WTC11 (cell line): ENCODE results near the gene OLFM1. TPM values are rescaled to one million over a fixed set of nuclear protein-coding genes. Genes with fewer than 3 reads are reported as not detected.

Experiments
- ATAC-seq: fragments of 200-7000 bp; cut with Tn5 transposase; 2 replicates; pipeline ENCODE4 v1.10.0; 2021; ENCODE audit warnings: mild to moderate bottlenecking, moderate library complexity
- CTCF ChIA-PET: fragments of 300-600 bp; sonication (Branson Sonifier 250); formaldehyde crosslinking; loops from one replicate; lab custom pipeline; 2021; ENCODE audit warnings: antibody characterized with exemption; lab: Charles Lee
- POLR2A ChIA-PET: fragments of 350-600 bp; sonication (Branson Sonifier 250); formaldehyde crosslinking; loops from one replicate; lab custom pipeline; 2021; ENCODE audit warnings: antibody characterized with exemption; lab: Charles Lee
- DNase-seq: peaks from one replicate; pipeline ENCODE4 v3.0.0; 2021; ENCODE audit warnings: low spot score
- H3K27ac Mint-ChIP-seq: 2 replicates; pipeline ENCODE4 v1.8.0; 2021; ENCODE audit warnings: mixed read lengths
- H3K27me3 Mint-ChIP-seq: 2 replicates; pipeline ENCODE4 v1.8.0; 2021; ENCODE audit warnings: low read depth, mild to moderate bottlenecking, moderate library complexity, mixed read lengths
- H3K36me3 Mint-ChIP-seq: 2 replicates; pipeline ENCODE4 v1.8.0; 2021; ENCODE audit warnings: mixed read lengths
- H3K4me1 Mint-ChIP-seq: 2 replicates; pipeline ENCODE4 v1.8.0; 2022; ENCODE audit warnings: mixed read lengths
- H3K4me3 Mint-ChIP-seq: 2 replicates; pipeline ENCODE4 v1.8.0; 2021; ENCODE audit warnings: mild to moderate bottlenecking, moderate library complexity, mixed read lengths
- H3K9me3 Mint-ChIP-seq: 2 replicates; pipeline ENCODE4 v1.8.0; 2021; ENCODE audit warnings: mixed read lengths
- FOXK1 ChIP-seq: sonication (generic); formaldehyde crosslinking; IDR thresholded peaks from 2 replicates; pipeline ENCODE4 v1.8.0; 2022; ENCODE audit warnings: mild to moderate bottlenecking, moderate library complexity, missing genetic modification reagents
- FOXP1 ChIP-seq: sonication (generic); formaldehyde crosslinking; IDR thresholded peaks from 2 replicates; pipeline ENCODE4 v1.8.0; 2022; ENCODE audit warnings: missing genetic modification reagents, mild to moderate bottlenecking, moderate library complexity, borderline replicate concordance
- GTF2I ChIP-seq: fragments of 250-450 bp; sonication (Bioruptor Pico); conservative IDR thresholded peaks from 2 replicates; pipeline ENCODE4 v1.4.0; 2021; ENCODE audit warnings: mild to moderate bottlenecking
- JUN ChIP-seq: sonication (generic); formaldehyde crosslinking; IDR thresholded peaks from 2 replicates; pipeline ENCODE4 v1.8.0; 2023; ENCODE audit warnings: mild to moderate bottlenecking, missing genetic modification reagents
- NR1H2 ChIP-seq: sonication (generic); formaldehyde crosslinking; IDR thresholded peaks from 2 replicates; pipeline ENCODE4 v1.9.0; 2021; ENCODE audit warnings: mild to moderate bottlenecking, moderate library complexity, missing genetic modification reagents
- PRRX2 ChIP-seq: fragments of 250-450 bp; sonication (Bioruptor Pico); IDR thresholded peaks from 2 replicates; pipeline ENCODE4 v1.8.0; 2021; ENCODE audit warnings: mild to moderate bottlenecking
- TEAD4 ChIP-seq: sonication (generic); formaldehyde crosslinking; IDR thresholded peaks from 2 replicates; pipeline ENCODE4 v1.8.0; 2022; ENCODE audit warnings: mild to moderate bottlenecking, missing genetic modification reagents
- ZNF138 ChIP-seq: sonication (generic); formaldehyde crosslinking; conservative IDR thresholded peaks from 2 replicates; pipeline ENCODE4 v1.8.1; 2022; ENCODE audit warnings: mild to moderate bottlenecking, moderate library complexity, missing genetic modification reagents
- ZNF219 ChIP-seq: sonication (generic); formaldehyde crosslinking; IDR thresholded peaks from 2 replicates; pipeline ENCODE4 v1.8.0; 2023; ENCODE audit warnings: missing genetic modification reagents, mild to moderate bottlenecking, borderline replicate concordance
- total RNA-seq: library from RNA; stranded (reverse); gene quantifications from 3 replicates; pipeline ENCODE4 v1.2.3, GENCODE V29; 2021
- TF ChIP-seq, protein P1 (sequence below): fragments of 250-450 bp; sonication (Bioruptor Pico); IDR thresholded peaks from 2 replicates; pipeline ENCODE4 v1.9.0; 2021; ENCODE audit warnings: mild to moderate bottlenecking
- TF ChIP-seq, protein P2 (sequence below): fragments of 200-600 bp; IDR thresholded peaks from 2 replicates; pipeline ENCODE4 v1.8.0; 2022; ENCODE audit warnings: antibody characterized with exemption
- TF ChIP-seq, protein P3 (sequence below): sonication (generic); formaldehyde crosslinking; IDR thresholded peaks from 2 replicates; pipeline ENCODE4 v1.8.1; 2022; ENCODE audit warnings: mild to moderate bottlenecking, missing genetic modification reagents, moderate library complexity, borderline replicate concordance
- TF ChIP-seq, protein P4 (sequence below): fragments of 250-450 bp; sonication (Bioruptor Pico); IDR thresholded peaks from 2 replicates; pipeline ENCODE4 v1.9.0; 2021; ENCODE audit warnings: mild to moderate bottlenecking
- TF ChIP-seq, protein P5 (sequence below): sonication (generic); formaldehyde crosslinking; IDR thresholded peaks from 2 replicates; pipeline ENCODE4 v1.8.0; 2022; ENCODE audit warnings: mild to moderate bottlenecking, missing genetic modification reagents
- TF ChIP-seq, protein P6 (sequence below): sonication (generic); formaldehyde crosslinking; IDR thresholded peaks from 2 replicates; pipeline ENCODE4 v1.8.0; 2022; ENCODE audit warnings: mild to moderate bottlenecking, missing genetic modification reagents
- TF ChIP-seq, protein P7 (sequence below): sonication (generic); formaldehyde crosslinking; IDR thresholded peaks from 2 replicates; pipeline ENCODE4 v1.8.0; 2022; ENCODE audit warnings: mild to moderate bottlenecking, missing genetic modification reagents
- TF ChIP-seq, protein P8 (sequence below): sonication (generic); formaldehyde crosslinking; IDR thresholded peaks from 2 replicates; pipeline ENCODE4 v1.8.1; 2022; ENCODE audit warnings: missing genetic modification reagents, borderline replicate concordance

The OLFM1 gene
- total RNA-seq, 1 experiment from 2014 or later, result 37.6 TPM

DNA sequence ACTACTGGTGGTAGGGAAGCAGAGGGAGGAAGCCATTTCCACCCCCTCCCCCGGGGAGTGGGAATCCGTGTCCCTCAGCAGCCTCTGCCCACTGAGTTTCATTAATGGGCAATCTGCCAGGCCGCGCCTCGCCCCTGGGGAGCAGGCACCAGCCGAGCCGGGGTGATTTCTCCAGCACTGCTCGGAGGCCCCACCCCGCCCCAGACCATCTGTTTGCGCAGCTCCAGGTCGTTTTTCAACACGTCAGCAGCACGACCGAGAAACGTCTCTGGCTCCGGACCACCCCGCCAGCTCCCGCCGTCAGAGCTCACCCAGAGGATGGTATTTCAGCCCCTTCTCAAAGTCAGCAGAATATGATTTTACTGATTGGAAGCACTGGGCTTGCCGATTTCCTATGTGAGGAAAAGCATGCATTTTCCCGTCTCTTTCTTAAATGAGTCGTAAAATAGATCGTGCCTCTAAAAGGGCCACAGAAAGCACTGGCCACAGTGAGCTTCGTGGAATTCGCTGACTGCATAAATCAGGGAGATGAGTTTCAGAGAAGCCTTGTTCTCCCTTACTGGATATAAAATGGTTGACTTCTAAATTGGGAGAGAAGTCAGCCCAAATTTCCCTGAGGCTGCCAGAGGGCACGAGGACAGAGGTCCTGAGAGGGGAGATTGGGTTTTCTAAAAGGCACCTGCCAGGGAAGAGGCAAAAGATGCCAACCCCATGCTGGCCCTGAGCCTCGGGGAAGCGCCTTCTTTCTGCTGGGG lies 47.0 kb downstream of the OLFM1 start (continued):
- TF ChIP-seq, protein P1, sequence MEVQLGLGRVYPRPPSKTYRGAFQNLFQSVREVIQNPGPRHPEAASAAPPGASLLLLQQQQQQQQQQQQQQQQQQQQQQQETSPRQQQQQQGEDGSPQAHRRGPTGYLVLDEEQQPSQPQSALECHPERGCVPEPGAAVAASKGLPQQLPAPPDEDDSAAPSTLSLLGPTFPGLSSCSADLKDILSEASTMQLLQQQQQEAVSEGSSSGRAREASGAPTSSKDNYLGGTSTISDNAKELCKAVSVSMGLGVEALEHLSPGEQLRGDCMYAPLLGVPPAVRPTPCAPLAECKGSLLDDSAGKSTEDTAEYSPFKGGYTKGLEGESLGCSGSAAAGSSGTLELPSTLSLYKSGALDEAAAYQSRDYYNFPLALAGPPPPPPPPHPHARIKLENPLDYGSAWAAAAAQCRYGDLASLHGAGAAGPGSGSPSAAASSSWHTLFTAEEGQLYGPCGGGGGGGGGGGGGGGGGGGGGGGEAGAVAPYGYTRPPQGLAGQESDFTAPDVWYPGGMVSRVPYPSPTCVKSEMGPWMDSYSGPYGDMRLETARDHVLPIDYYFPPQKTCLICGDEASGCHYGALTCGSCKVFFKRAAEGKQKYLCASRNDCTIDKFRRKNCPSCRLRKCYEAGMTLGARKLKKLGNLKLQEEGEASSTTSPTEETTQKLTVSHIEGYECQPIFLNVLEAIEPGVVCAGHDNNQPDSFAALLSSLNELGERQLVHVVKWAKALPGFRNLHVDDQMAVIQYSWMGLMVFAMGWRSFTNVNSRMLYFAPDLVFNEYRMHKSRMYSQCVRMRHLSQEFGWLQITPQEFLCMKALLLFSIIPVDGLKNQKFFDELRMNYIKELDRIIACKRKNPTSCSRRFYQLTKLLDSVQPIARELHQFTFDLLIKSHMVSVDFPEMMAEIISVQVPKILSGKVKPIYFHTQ (CRISPR knock-in tag), result no peak
- TF ChIP-seq, protein P2, sequence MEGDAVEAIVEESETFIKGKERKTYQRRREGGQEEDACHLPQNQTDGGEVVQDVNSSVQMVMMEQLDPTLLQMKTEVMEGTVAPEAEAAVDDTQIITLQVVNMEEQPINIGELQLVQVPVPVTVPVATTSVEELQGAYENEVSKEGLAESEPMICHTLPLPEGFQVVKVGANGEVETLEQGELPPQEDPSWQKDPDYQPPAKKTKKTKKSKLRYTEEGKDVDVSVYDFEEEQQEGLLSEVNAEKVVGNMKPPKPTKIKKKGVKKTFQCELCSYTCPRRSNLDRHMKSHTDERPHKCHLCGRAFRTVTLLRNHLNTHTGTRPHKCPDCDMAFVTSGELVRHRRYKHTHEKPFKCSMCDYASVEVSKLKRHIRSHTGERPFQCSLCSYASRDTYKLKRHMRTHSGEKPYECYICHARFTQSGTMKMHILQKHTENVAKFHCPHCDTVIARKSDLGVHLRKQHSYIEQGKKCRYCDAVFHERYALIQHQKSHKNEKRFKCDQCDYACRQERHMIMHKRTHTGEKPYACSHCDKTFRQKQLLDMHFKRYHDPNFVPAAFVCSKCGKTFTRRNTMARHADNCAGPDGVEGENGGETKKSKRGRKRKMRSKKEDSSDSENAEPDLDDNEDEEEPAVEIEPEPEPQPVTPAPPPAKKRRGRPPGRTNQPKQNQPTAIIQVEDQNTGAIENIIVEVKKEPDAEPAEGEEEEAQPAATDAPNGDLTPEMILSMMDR, result no peak
- TF ChIP-seq JUN (CRISPR knock-in tag) (no peak), ZNF138 (CRISPR knock-in tag) (no peak), NR1H2 (CRISPR knock-in tag) (no peak)
- TF ChIP-seq, protein P3, sequence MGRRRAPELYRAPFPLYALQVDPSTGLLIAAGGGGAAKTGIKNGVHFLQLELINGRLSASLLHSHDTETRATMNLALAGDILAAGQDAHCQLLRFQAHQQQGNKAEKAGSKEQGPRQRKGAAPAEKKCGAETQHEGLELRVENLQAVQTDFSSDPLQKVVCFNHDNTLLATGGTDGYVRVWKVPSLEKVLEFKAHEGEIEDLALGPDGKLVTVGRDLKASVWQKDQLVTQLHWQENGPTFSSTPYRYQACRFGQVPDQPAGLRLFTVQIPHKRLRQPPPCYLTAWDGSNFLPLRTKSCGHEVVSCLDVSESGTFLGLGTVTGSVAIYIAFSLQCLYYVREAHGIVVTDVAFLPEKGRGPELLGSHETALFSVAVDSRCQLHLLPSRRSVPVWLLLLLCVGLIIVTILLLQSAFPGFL, result no peak

DNA sequence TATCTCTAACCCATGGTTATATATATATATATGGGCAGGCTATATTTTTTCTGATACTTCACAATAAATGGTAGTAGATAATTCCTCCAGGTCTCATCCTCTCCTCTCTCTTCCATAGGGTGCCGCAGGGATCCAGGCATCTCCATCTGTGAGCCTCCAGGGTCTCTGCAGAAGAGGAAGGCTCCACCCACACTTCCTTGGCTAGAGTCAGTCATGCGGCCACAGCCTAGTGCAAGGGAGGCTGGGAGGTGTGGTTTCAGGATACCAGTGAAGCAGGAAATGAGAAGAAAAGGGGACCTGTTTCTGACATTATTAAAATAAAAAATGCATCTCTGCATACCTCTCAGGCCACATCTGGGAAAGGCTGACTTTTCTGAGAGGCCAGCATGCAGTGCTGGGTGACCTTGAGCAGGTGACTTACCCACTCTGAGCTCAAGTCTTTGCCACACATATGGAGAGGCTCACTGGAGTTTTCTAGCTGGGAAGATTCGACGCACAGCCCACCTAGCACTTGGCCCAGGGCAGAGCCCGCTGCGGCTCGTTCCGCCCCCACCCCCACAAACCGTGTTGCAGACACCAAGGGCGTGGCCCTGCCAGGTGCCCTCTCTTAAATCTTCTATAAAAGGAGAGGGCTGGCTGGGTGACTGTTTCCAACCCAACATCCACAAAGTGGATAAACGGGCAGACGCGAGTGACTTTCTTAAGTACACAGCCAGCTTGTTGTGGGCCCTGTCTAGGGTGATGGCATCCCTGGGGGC lies 47.9 kb downstream of the OLFM1 start:
- Mint-ChIP-seq H3K9me3 (peaks cover 20% of the 10 kb centered on the region), H3K4me3 (no peak overlapping the region), H3K36me3 (peaks cover 5% of the 10 kb centered on the region), H3K4me1 (peaks cover 16% of the 10 kb centered on the region), H3K27me3 (no peaks in the 10 kb centered on the region; the same call in 1 of the 2 replicates), H3K27ac (no peak overlapping the region)
- POLR2A ChIA-PET, result no interaction called here
- peak; percentile 15; the same call in 1 of the 2 replicates for TF ChIP-seq FOXP1 (CRISPR knock-in tag)
- TF ChIP-seq, protein P3, result no peak
- TF ChIP-seq, protein P4, sequence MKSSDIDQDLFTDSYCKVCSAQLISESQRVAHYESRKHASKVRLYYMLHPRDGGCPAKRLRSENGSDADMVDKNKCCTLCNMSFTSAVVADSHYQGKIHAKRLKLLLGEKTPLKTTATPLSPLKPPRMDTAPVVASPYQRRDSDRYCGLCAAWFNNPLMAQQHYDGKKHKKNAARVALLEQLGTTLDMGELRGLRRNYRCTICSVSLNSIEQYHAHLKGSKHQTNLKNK (CRISPR knock-in tag), result no peak
- no peak for TF ChIP-seq GTF2I (CRISPR knock-in tag)
- TF ChIP-seq TEAD4 (CRISPR knock-in tag), result no peak
- no peak for ATAC-seq
- CTCF ChIA-PET, result no interaction called here
- DNase-seq, result no peak

DNA sequence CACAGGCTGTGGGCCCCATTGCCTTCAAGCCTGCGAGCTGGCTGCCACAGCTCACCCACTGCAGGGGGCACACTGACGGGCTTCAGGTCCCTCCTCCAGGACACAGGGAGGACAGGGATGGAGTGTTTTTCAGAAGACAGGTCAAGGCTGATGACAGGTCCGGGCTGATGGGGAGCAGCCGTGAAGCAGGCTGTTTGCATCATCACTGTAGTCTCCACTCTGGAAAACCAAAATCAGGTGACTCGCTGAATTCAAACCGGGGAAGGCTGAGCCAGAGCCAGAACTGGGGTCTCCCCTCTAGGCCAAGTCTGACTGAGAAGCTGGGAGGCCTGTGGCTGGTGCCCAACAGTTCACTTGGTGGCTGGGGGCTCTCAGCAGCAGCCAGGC lies 48.5 kb downstream of the OLFM1 start:
- no peak for DNase-seq
- Mint-ChIP-seq H3K4me3 (no peak overlapping the region), H3K27ac (no peak overlapping the region), H3K36me3 (peaks cover 3% of the 10 kb centered on the region; the same call in 1 of the 2 replicates), H3K27me3 (no peaks in the 10 kb centered on the region; the same call in 1 of the 2 replicates), H3K4me1 (peaks cover 16% of the 10 kb centered on the region), H3K9me3 (peaks cover 18% of the 10 kb centered on the region)
- ChIA-PET CTCF (no interaction called here), POLR2A (no interaction called here)
- ATAC-seq, result no peak
- TF ChIP-seq, protein P5, sequence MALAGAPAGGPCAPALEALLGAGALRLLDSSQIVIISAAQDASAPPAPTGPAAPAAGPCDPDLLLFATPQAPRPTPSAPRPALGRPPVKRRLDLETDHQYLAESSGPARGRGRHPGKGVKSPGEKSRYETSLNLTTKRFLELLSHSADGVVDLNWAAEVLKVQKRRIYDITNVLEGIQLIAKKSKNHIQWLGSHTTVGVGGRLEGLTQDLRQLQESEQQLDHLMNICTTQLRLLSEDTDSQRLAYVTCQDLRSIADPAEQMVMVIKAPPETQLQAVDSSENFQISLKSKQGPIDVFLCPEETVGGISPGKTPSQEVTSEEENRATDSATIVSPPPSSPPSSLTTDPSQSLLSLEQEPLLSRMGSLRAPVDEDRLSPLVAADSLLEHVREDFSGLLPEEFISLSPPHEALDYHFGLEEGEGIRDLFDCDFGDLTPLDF, result no peak
- no peak for TF ChIP-seq PRRX2
- TF ChIP-seq, protein P6, sequence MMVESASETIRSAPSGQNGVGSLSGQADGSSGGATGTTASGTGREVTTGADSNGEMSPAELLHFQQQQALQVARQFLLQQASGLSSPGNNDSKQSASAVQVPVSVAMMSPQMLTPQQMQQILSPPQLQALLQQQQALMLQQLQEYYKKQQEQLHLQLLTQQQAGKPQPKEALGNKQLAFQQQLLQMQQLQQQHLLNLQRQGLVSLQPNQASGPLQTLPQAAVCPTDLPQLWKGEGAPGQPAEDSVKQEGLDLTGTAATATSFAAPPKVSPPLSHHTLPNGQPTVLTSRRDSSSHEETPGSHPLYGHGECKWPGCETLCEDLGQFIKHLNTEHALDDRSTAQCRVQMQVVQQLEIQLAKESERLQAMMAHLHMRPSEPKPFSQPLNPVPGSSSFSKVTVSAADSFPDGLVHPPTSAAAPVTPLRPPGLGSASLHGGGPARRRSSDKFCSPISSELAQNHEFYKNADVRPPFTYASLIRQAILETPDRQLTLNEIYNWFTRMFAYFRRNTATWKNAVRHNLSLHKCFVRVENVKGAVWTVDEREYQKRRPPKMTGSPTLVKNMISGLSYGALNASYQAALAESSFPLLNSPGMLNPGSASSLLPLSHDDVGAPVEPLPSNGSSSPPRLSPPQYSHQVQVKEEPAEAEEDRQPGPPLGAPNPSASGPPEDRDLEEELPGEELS (CRISPR knock-in tag), result no peak
- TF ChIP-seq, protein P7, sequence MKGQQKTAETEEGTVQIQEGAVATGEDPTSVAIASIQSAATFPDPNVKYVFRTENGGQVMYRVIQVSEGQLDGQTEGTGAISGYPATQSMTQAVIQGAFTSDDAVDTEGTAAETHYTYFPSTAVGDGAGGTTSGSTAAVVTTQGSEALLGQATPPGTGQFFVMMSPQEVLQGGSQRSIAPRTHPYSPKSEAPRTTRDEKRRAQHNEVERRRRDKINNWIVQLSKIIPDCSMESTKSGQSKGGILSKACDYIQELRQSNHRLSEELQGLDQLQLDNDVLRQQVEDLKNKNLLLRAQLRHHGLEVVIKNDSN (CRISPR knock-in tag), result no peak
- TF ChIP-seq, protein P8, sequence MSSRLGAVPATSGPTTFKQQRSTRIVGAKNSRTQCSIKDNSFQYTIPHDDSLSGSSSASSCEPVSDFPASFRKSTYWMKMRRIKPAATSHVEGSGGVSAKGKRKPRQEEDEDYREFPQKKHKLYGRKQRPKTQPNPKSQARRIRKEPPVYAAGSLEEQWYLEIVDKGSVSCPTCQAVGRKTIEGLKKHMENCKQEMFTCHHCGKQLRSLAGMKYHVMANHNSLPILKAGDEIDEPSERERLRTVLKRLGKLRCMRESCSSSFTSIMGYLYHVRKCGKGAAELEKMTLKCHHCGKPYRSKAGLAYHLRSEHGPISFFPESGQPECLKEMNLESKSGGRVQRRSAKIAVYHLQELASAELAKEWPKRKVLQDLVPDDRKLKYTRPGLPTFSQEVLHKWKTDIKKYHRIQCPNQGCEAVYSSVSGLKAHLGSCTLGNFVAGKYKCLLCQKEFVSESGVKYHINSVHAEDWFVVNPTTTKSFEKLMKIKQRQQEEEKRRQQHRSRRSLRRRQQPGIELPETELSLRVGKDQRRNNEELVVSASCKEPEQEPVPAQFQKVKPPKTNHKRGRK (CRISPR knock-in tag), result no peak
- TF ChIP-seq FOXK1 (CRISPR knock-in tag), result no peak
- no peak for TF ChIP-seq JUN (CRISPR knock-in tag)
- TF ChIP-seq TEAD4 (CRISPR knock-in tag), result no peak
- TF ChIP-seq ZNF219 (CRISPR knock-in tag), result no peak
